Neural cell (in vitro differentiated cells): ENCODE data around the gene RAC3.

Experiments
- EP300 ChIP-seq: fragments of 450-650 bp; conservative IDR thresholded peaks from 2 replicates; pipeline ENCODE4 v1.6.1; 2014; ENCODE audit warnings: antibody characterized with exemption, mild to moderate bottlenecking, moderate library complexity; ENCODE audit not compliant: poor library complexity, severe bottlenecking
- EZH2 ChIP-seq: fragments of 200-600, 300-800 bp; shearing (Covaris generic), sonication (generic); IDR thresholded peaks from 2 replicates; pipeline ENCODE4 v1.6.1; 2014; ENCODE audit warnings: antibody characterized with exemption, low read length, borderline replicate concordance, mild to moderate bottlenecking; ENCODE audit not compliant: insufficient read depth, poor library complexity, severe bottlenecking
- POLR2AphosphoS5 ChIP-seq: IDR thresholded peaks from 2 replicates; pipeline ENCODE4 v1.6.1; 2012
- RAD21 ChIP-seq: fragments of 450-650 bp; conservative IDR thresholded peaks from 2 replicates; pipeline ENCODE4 v1.6.1; 2014; ENCODE audit warnings: antibody characterized with exemption, mild to moderate bottlenecking, moderate library complexity
- REST ChIP-seq: IDR thresholded peaks from 2 replicates; pipeline ENCODE4 v1.6.1; 2012; ENCODE audit warnings: borderline replicate concordance
- TF ChIP-seq, protein P1 (sequence below): fragments of 450-650 bp; IDR thresholded peaks from 2 replicates; pipeline ENCODE4 v1.5.1; 2014; ENCODE audit warnings: antibody characterized with exemption, mild to moderate bottlenecking, moderate library complexity; ENCODE audit not compliant: poor library complexity, severe bottlenecking

DNA sequence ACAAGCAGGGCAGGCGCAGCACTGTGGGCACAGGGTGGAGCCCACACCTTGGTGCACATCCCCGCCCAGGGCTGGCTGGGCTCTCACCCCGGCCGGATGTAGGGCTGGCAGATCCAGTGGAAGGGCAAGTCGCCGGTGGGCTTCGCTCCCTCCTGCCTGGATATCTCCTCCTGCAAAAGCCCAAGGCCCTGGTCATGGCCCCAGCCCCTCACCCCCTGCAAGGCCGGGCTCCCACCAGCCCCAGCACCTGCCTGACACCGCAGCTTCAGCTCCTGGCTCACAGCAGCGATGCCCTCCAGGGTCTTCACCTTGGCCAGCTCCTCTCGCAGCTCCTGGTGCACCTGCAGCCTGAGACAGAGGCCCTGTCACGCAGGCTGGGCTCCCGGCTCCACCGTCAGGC lies 29.1 kb downstream of the RAC3 start:
- TF ChIP-seq, protein P1, sequence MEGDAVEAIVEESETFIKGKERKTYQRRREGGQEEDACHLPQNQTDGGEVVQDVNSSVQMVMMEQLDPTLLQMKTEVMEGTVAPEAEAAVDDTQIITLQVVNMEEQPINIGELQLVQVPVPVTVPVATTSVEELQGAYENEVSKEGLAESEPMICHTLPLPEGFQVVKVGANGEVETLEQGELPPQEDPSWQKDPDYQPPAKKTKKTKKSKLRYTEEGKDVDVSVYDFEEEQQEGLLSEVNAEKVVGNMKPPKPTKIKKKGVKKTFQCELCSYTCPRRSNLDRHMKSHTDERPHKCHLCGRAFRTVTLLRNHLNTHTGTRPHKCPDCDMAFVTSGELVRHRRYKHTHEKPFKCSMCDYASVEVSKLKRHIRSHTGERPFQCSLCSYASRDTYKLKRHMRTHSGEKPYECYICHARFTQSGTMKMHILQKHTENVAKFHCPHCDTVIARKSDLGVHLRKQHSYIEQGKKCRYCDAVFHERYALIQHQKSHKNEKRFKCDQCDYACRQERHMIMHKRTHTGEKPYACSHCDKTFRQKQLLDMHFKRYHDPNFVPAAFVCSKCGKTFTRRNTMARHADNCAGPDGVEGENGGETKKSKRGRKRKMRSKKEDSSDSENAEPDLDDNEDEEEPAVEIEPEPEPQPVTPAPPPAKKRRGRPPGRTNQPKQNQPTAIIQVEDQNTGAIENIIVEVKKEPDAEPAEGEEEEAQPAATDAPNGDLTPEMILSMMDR = no peak
- no peak for TF ChIP-seq EZH2
- no peak for TF ChIP-seq REST
- no peak for TF ChIP-seq RAD21
- TF ChIP-seq POLR2AphosphoS5 = no peak
- TF ChIP-seq EP300 = no peak
